DMS153 treated with DMSO at 0.1 percent for 48 hours (cell line): ENCODE measurements around the gene EIF2B2.

Experiments used
- DNase-seq: peaks from one replicate; lab custom pipeline; 2025; ENCODE audit not compliant: unreplicated experiment; lab: John Stamatoyannopoulos, UW

The EIF2B2 gene

GRCh38 chr14:75002392-75003249, at the start of gene EIF2B2:
EIF2B2 (plus strand) TSS chr14:75002921; CDS start chr14:75002991, 70 bp downstream.
- DNase-seq = peak; percentile 92

- no peak for DNase-seq
Observed at GRCh38 chr14:74953686-74954085, 49.0 kb upstream of the EIF2B2 start.

- DNase-seq = no peak
Observed at GRCh38 chr14:74954232-74954946, 48.3 kb upstream of the EIF2B2 start.

- no peak for DNase-seq
Observed at GRCh38 chr14:74954947-74955228, 47.8 kb upstream of the EIF2B2 start.

GRCh38 chr14:74955229-74956026, 47.3 kb upstream of the EIF2B2 start, which contains the start of gene PGF:
PGF (minus strand) TSS chr14:74955597; CDS start chr14:74955242, 355 bp downstream.
- DNase-seq = no peak

- DNase-seq = no peak
Observed at GRCh38 chr14:74956027-74956279, 46.8 kb upstream of the EIF2B2 start.

GRCh38 chr14:74956280-74957072, 46.2 kb upstream of the EIF2B2 start:
- DNase-seq = no peak

GRCh38 chr14:74959596-74960180, 43.0 kb upstream of the EIF2B2 start:
- DNase-seq = no peak

GRCh38 chr14:74960736-74961135, 42.0 kb upstream of the EIF2B2 start:
- no peak for DNase-seq

- DNase-seq = no peak
Observed at GRCh38 chr14:74961238-74961911, 41.3 kb upstream of the EIF2B2 start.

- DNase-seq = no peak
Observed at GRCh38 chr14:74962046-74962445, 40.7 kb upstream of the EIF2B2 start.

GRCh38 chr14:74962493-74962892, 40.2 kb upstream of the EIF2B2 start:
- DNase-seq = no peak

GRCh38 chr14:74963178-74963704, 39.5 kb upstream of the EIF2B2 start:
- DNase-seq = no peak

- no peak for DNase-seq
Observed at GRCh38 chr14:74963705-74964271, 38.9 kb upstream of the EIF2B2 start.

- no peak for DNase-seq
Observed at GRCh38 chr14:74964787-74965485, 37.8 kb upstream of the EIF2B2 start.

GRCh38 chr14:74965486-74966153, 37.1 kb upstream of the EIF2B2 start:
- no peak for DNase-seq

- no peak for DNase-seq
Observed at GRCh38 chr14:74968811-74969210, 33.9 kb upstream of the EIF2B2 start.

- peak; percentile 9 for DNase-seq
Observed at GRCh38 chr14:74973003-74973653, 29.6 kb upstream of the EIF2B2 start.
